Renal cortical epithelial cell (primary cell): ENCODE data around the gene ARMH3. TPM values are rescaled to one million over a fixed set of nuclear protein-coding genes. Genes with fewer than 3 reads are reported as not detected.

Source experiments
- DNase-seq: peaks from one replicate; pipeline ENCODE4 v3.0.0-alpha.2; 2011; ENCODE audit warnings: low read depth
- total RNA-seq: library from RNA; depleted of rRNA; stranded (reverse); fragments of >200 nt; gene quantifications from 2 replicates; pipeline ENCODE4 v1.2.3, GENCODE V29; 2014

The ARMH3 gene
- total RNA-seq, 1 donor from 2014 or later: 18.4 TPM

- peak; percentile 82 for DNase-seq
Observed at GRCh38 chr10:101939008-101939648, 116.8 kb downstream of the ARMH3 start.

- peak; percentile 63 for DNase-seq
Observed at GRCh38 chr10:101938305-101939007, 117.5 kb downstream of the ARMH3 start.

- DNase-seq: no peak
Observed at GRCh38 chr10:101935431-101935830, 120.5 kb downstream of the ARMH3 start.

- DNase-seq: no peak
Observed at GRCh38 chr10:101934686-101935305, 121.2 kb downstream of the ARMH3 start.

- DNase-seq: no peak
Observed at GRCh38 chr10:101933976-101934375, 122.0 kb downstream of the ARMH3 start.

GRCh38 chr10:101932183-101932582, 123.8 kb downstream of the ARMH3 start:
- DNase-seq: no peak

GRCh38 chr10:101925027-101925426, 130.9 kb downstream of the ARMH3 start:
- no peak for DNase-seq

- no peak for DNase-seq
Observed at GRCh38 chr10:101923256-101923655, 132.7 kb downstream of the ARMH3 start.

GRCh38 chr10:101922846-101923245, 133.1 kb downstream of the ARMH3 start:
- DNase-seq: no peak

GRCh38 chr10:101920546-101920945, 135.4 kb downstream of the ARMH3 start:
- no peak for DNase-seq

GRCh38 chr10:101919026-101919770, 136.8 kb downstream of the ARMH3 start:
- no peak for DNase-seq

GRCh38 chr10:101912561-101913179, 143.3 kb downstream of the ARMH3 start:
- DNase-seq: no peak

- no peak for DNase-seq
Observed at GRCh38 chr10:101906586-101907183, 149.3 kb downstream of the ARMH3 start.

GRCh38 chr10:101905251-101905650, 150.7 kb downstream of the ARMH3 start:
- DNase-seq: no peak

GRCh38 chr10:101903827-101904550, 152.0 kb downstream of the ARMH3 start:
- DNase-seq: no peak

- no peak for DNase-seq
Observed at GRCh38 chr10:101902820-101903145, 153.2 kb downstream of the ARMH3 start.

GRCh38 chr10:101902032-101902819, 153.7 kb downstream of the ARMH3 start:
- no peak for DNase-seq

GRCh38 chr10:101901340-101901739, 154.6 kb downstream of the ARMH3 start:
- no peak for DNase-seq

- peak; percentile 27 for DNase-seq
Observed at GRCh38 chr10:101897633-101898032, 158.3 kb downstream of the ARMH3 start.

GRCh38 chr10:101896225-101896877, 159.6 kb downstream of the ARMH3 start:
- peak; percentile 38 for DNase-seq
